NCI-H128 (cell line): ENCODE measurements around the gene PFAS.
"Not testable (repeated sequence)": the region's sequence is repeated elsewhere in the genome, so short reads cannot be mapped to it uniquely, and the experiment has no call there.

Experiments used
- DNase-seq: peaks from one replicate; lab custom pipeline; 2025; ENCODE audit not compliant: unreplicated experiment; lab: John Stamatoyannopoulos, UW

The PFAS gene

GRCh38 chr17:8225813-8226535 lies 23.1 kb upstream of the PFAS start:
- no peak for DNase-seq

GRCh38 chr17:8226536-8227237 lies 22.4 kb upstream of the PFAS start:
- DNase-seq = no peak

- no peak for DNase-seq
These were observed 21.9 kb upstream of the PFAS start for GRCh38 chr17:8227238-8227581.

- no peak for DNase-seq
These were observed 17.4 kb upstream of the PFAS start for GRCh38 chr17:8231701-8232100.

GRCh38 chr17:8234361-8235270 lies 14.5 kb upstream of the PFAS start:
- DNase-seq = no peak

GRCh38 chr17:8235676-8236075 lies 13.4 kb upstream of the PFAS start:
- no peak for DNase-seq

- no peak for DNase-seq
These were observed 11.9 kb upstream of the PFAS start for GRCh38 chr17:8237175-8237574.

GRCh38 chr17:8237886-8238285 lies 11.2 kb upstream of the PFAS start:
- no peak for DNase-seq

GRCh38 chr17:8243827-8244226 lies 5.3 kb upstream of the PFAS start:
- DNase-seq = no peak

- no peak for DNase-seq
These were observed 4.3 kb upstream of the PFAS start for GRCh38 chr17:8244768-8245167.

GRCh38 chr17:8249621-8250500 lies 772 bp downstream of the PFAS start:
- DNase-seq = no peak

GRCh38 chr17:8251411-8251810 lies 2.3 kb downstream of the PFAS start:
- DNase-seq = not testable (repeated sequence)

GRCh38 chr17:8253801-8254200 lies 4.7 kb downstream of the PFAS start:
- no peak for DNase-seq

- no peak for DNase-seq
These were observed 5.8 kb downstream of the PFAS start for GRCh38 chr17:8254881-8255280.

GRCh38 chr17:8255499-8255898 lies 6.4 kb downstream of the PFAS start:
- no peak for DNase-seq

GRCh38 chr17:8256291-8256690 lies 7.2 kb downstream of the PFAS start:
- no peak for DNase-seq

GRCh38 chr17:8256691-8257090 lies 7.6 kb downstream of the PFAS start:
- DNase-seq = no peak

GRCh38 chr17:8257801-8258200 lies 8.7 kb downstream of the PFAS start:
- no peak for DNase-seq

- no peak for DNase-seq
These were observed 15.2 kb downstream of the PFAS start for GRCh38 chr17:8264320-8264719.

- no peak for DNase-seq
These were observed 15.9 kb downstream of the PFAS start for GRCh38 chr17:8264836-8265542.
